ENCODE measurements around the gene SLC12A3. TPM values are rescaled to one million over a fixed set of nuclear protein-coding genes. Genes with fewer than 3 reads are reported as not detected.

SLC12A3 gene
- not detected for total RNA-seq
- long read RNA-seq: 0 reads

GRCh38 chr16:56864960-56865359 lies at the start of gene SLC12A3:
Gene SLC12A3 (plus strand): TSS chr16:56865207. CDS start chr16:56865236, 29 bp downstream.
- no peak for DNase-seq (ENCODE audit: low spot score)

- no peak for DNase-seq (ENCODE audit: low spot score)
Observed at GRCh38 chr16:56815721-56816120, 49.3 kb upstream of the SLC12A3 start.

GRCh38 chr16:56817056-56817455 lies 48.0 kb upstream of the SLC12A3 start:
- DNase-seq (ENCODE audit: low spot score): no peak

- no peak for DNase-seq (ENCODE audit: low spot score)
Observed at GRCh38 chr16:56817938-56818337, 47.1 kb upstream of the SLC12A3 start.

- no peak for DNase-seq (ENCODE audit: low spot score)
Observed at GRCh38 chr16:56823081-56823733, 41.8 kb upstream of the SLC12A3 start.

GRCh38 chr16:56824331-56824730 lies 40.7 kb upstream of the SLC12A3 start:
- DNase-seq (ENCODE audit: low spot score): no peak

GRCh38 chr16:56824804-56825203 lies 40.2 kb upstream of the SLC12A3 start:
- DNase-seq (ENCODE audit: low spot score): no peak

GRCh38 chr16:56825826-56826225 lies 39.2 kb upstream of the SLC12A3 start:
- no peak for DNase-seq (ENCODE audit: low spot score)

- no peak for DNase-seq (ENCODE audit: low spot score)
Observed at GRCh38 chr16:56828647-56829046, 36.4 kb upstream of the SLC12A3 start.

- DNase-seq (ENCODE audit: low spot score): no peak
Observed at GRCh38 chr16:56830669-56831068, 34.3 kb upstream of the SLC12A3 start.

GRCh38 chr16:56832768-56833167 lies 32.2 kb upstream of the SLC12A3 start:
- DNase-seq (ENCODE audit: low spot score): no peak

GRCh38 chr16:56833243-56833970 lies 31.6 kb upstream of the SLC12A3 start:
- DNase-seq (ENCODE audit: low spot score): no peak

- DNase-seq (ENCODE audit: low spot score): no peak
Observed at GRCh38 chr16:56835320-56835719, 29.7 kb upstream of the SLC12A3 start.

- no peak for DNase-seq (ENCODE audit: low spot score)
Observed at GRCh38 chr16:56836410-56837230, 28.4 kb upstream of the SLC12A3 start.

GRCh38 chr16:56838622-56839337 lies 26.2 kb upstream of the SLC12A3 start:
- no peak for DNase-seq (ENCODE audit: low spot score)

GRCh38 chr16:56841233-56841632 lies 23.8 kb upstream of the SLC12A3 start:
- DNase-seq (ENCODE audit: low spot score): no peak

GRCh38 chr16:56841659-56842058 lies 23.3 kb upstream of the SLC12A3 start:
- no peak for DNase-seq (ENCODE audit: low spot score)

GRCh38 chr16:56842133-56842532 lies 22.9 kb upstream of the SLC12A3 start:
- DNase-seq (ENCODE audit: low spot score): no peak

GRCh38 chr16:56844056-56844455 lies 21.0 kb upstream of the SLC12A3 start:
- DNase-seq (ENCODE audit: low spot score): no peak

- DNase-seq (ENCODE audit: low spot score): no peak
Observed at GRCh38 chr16:56847173-56847910, 17.7 kb upstream of the SLC12A3 start.

Measured in mesenteric fat pad (tissue), 1 donor.